Upper lobe of right lung (tissue), 1 donor: Measurements from ENCODE around the gene ATP10D. TPM values are rescaled to one million over a fixed set of nuclear protein-coding genes. Genes with fewer than 3 reads are reported as not detected.

Experiments used
- ATAC-seq: fragments of 200-7000 bp; cut with Tn5 transposase; one replicate; pipeline ENCODE4 v1.9.1; 2020; ENCODE audit warnings: mild to moderate bottlenecking, moderate library complexity
- DNase-seq: peaks from one replicate; pipeline ENCODE4 v3.0.0-alpha.2; 2020
- H3K27ac ChIP-seq: fragments of 200-600 bp; one replicate; pipeline ENCODE4 v1.8.0; 2022
- H3K27me3 ChIP-seq: fragments of 200-600 bp; one replicate; pipeline ENCODE4 v1.8.0; 2022; ENCODE audit warnings: mild to moderate bottlenecking
- H3K36me3 ChIP-seq: fragments of 200-600 bp; one replicate; pipeline ENCODE4 v1.8.0; 2022
- H3K4me1 ChIP-seq: fragments of 200-600 bp; one replicate; pipeline ENCODE4 v1.8.0; 2022
- H3K4me3 ChIP-seq: fragments of 200-600 bp; one replicate; pipeline ENCODE4 v1.8.0; 2022; ENCODE audit warnings: mild to moderate bottlenecking
- H3K9me3 ChIP-seq: fragments of 200-600 bp; one replicate; pipeline ENCODE4 v1.8.0; 2022
- CTCF ChIP-seq: fragments of 200-600 bp; IDR thresholded peaks from one replicate; pipeline ENCODE4 v1.8.0; 2022; ENCODE audit warnings: antibody characterized with exemption
- intact Hi-C: fragments of 100-400 bp; cut with DNase I; formaldehyde crosslinking; loops from one replicate; pipeline ENCODE4 v1.11.0; 2022
- total RNA-seq: library from RNA; stranded (reverse); fragmentation: NEBNext Ultra II Directional; extraction: Animal tissue kit (Norgen Biotek cat#: 25700); gene quantifications from one replicate; pipeline ENCODE4 v1.2.1, GENCODE V29; 2021
- donor health status: DM: no; HTN: yes; CAD: no; lungs with severe emphysema.

ATP10D gene
- total RNA-seq, 1 donor from 2014 or later: 35.8 TPM

- ATAC-seq (no peak), DNase-seq (no peak)
- no peak for TF ChIP-seq CTCF
These were observed 113.8 kb downstream of the ATP10D start for GRCh38 chr4:47598896-47599295.

GRCh38 chr4:47606482-47606881 lies 121.4 kb downstream of the ATP10D start:
- intact Hi-C loops: no loop called here

More at GRCh38 chr4:47598896-47599295, 113.8 kb downstream of the ATP10D start:
- H3K36me3 ChIP-seq: no peaks in the 10 kb centered on the region
- intact Hi-C loops: no loop called here
- H3K27ac ChIP-seq: no peak overlapping the region
- no peaks in the 10 kb centered on the region for H3K4me1 ChIP-seq
- H3K27me3 ChIP-seq: no peaks in the 10 kb centered on the region
- H3K4me3 ChIP-seq: no peak overlapping the region
- no peaks in the 10 kb centered on the region for H3K9me3 ChIP-seq

GRCh38 chr4:47612116-47613023 lies 127.3 kb downstream of the ATP10D start:
- intact Hi-C loops: no loop called here
- DNase-seq (no peak), ATAC-seq (no peak)
- Histone ChIP-seq H3K4me1 (no peaks in the 10 kb centered on the region), H3K4me3 (no peak overlapping the region), H3K36me3 (no peaks in the 10 kb centered on the region), H3K27me3 (no peaks in the 10 kb centered on the region), H3K27ac (no peak overlapping the region), H3K9me3 (no peaks in the 10 kb centered on the region)
- no peak for TF ChIP-seq CTCF

More at GRCh38 chr4:47606482-47606881, 121.4 kb downstream of the ATP10D start:
- no peak overlapping the region for H3K27ac ChIP-seq
- ATAC-seq (no peak), DNase-seq (no peak)
- TF ChIP-seq CTCF: no peak
- no peaks in the 10 kb centered on the region for H3K27me3 ChIP-seq
- H3K9me3 ChIP-seq: no peaks in the 10 kb centered on the region
- H3K36me3 ChIP-seq: no peaks in the 10 kb centered on the region
- no peak overlapping the region for H3K4me3 ChIP-seq
- H3K4me1 ChIP-seq: no peaks in the 10 kb centered on the region

GRCh38 chr4:47615385-47615784 lies 130.3 kb downstream of the ATP10D start:
- ATAC-seq (no peak), DNase-seq (no peak)
- Histone ChIP-seq H3K36me3 (no peaks in the 10 kb centered on the region), H3K4me3 (no peak overlapping the region), H3K9me3 (no peaks in the 10 kb centered on the region), H3K4me1 (no peaks in the 10 kb centered on the region), H3K27me3 (no peaks in the 10 kb centered on the region), H3K27ac (no peak overlapping the region)
- TF ChIP-seq CTCF: no peak
- intact Hi-C loops: no loop called here

- no peaks in the 10 kb centered on the region for H3K36me3 ChIP-seq
- H3K27ac ChIP-seq: no peak overlapping the region
- TF ChIP-seq CTCF: no peak
- H3K4me1 ChIP-seq: no peaks in the 10 kb centered on the region
- intact Hi-C loops: no loop called here
- H3K27me3 ChIP-seq: no peaks in the 10 kb centered on the region
- ATAC-seq (no peak), DNase-seq (no peak)
- no peak overlapping the region for H3K4me3 ChIP-seq
- H3K9me3 ChIP-seq: no peaks in the 10 kb centered on the region
These were observed 132.5 kb downstream of the ATP10D start for GRCh38 chr4:47617607-47618006.
